HEK293 (cell line): ENCODE data around the gene MMP27.

Experiments
- CTCF ChIA-PET: fragments of 350-600 bp; formaldehyde crosslinking; extraction: SDS; loops from one replicate; lab custom pipeline; 2021; ENCODE audit warnings: antibody characterized with exemption; lab: Yijun Ruan, JAX
- POLR2A ChIA-PET: fragments of 300-600 bp; formaldehyde crosslinking; extraction: SDS; loops from one replicate; lab custom pipeline; 2020; ENCODE audit warnings: antibody characterized with exemption, inconsistent platforms; lab: Yijun Ruan, JAX
- H3K27ac ChIP-seq: fragments of 200-500 bp; sonication (Bioruptor generic); 2 replicates; pipeline ENCODE4 v1.5.1; 2014; ENCODE audit warnings: low read depth, low read length, control low read depth, inconsistent platforms; ENCODE audit errors: extremely low read depth
- H3K36me3 ChIP-seq, 2 experiments: fragments of 200-500 bp in 1 of 2; sonication (Bioruptor generic) in 1 of 2; 1 replicate in 1 of 2; 2 replicates in 1 of 2; pipeline ENCODE4 v1.5.1; 2014 to 2017; ENCODE audit warnings: inconsistent platforms in 2 of 2, low read length in 2 of 2; ENCODE audit not compliant: control insufficient read depth in 2 of 2, insufficient read depth in 1 of 2
- H3K4me1 ChIP-seq: fragments of 200-500 bp; sonication (Bioruptor generic); 2 replicates; pipeline ENCODE4 v1.5.1; 2014; ENCODE audit warnings: mild to moderate bottlenecking, low read length, inconsistent platforms; ENCODE audit not compliant: control insufficient read depth, insufficient read depth
- H3K4me3 ChIP-seq: 2 replicates; pipeline ENCODE4 v1.5.1; 2011; ENCODE audit warnings: low read depth, mild to moderate bottlenecking, control low read depth, low read length, moderate library complexity
- H3K9me3 ChIP-seq: fragments of 200-500 bp; sonication (Bioruptor generic); 2 replicates; pipeline ENCODE4 v1.5.1; 2014; ENCODE audit warnings: low read depth, low read length, inconsistent platforms; ENCODE audit not compliant: control insufficient read depth, insufficient read depth
- BCL6B ChIP-seq: fragments of 450-650 bp; formaldehyde crosslinking; IDR thresholded peaks from 2 replicates; pipeline ENCODE4 v1.5.1; 2017; ENCODE audit warnings: missing biosample characterization, missing genetic modification characterization
- KLF8 ChIP-seq: fragments of 450-650 bp; formaldehyde crosslinking; IDR thresholded peaks from 2 replicates; pipeline ENCODE4 v1.5.1; 2016; ENCODE audit warnings: missing biosample characterization, missing genetic modification characterization
- MZF1 ChIP-seq: fragments of 450-650 bp; formaldehyde crosslinking; IDR thresholded peaks from 2 replicates; pipeline ENCODE4 v1.5.1; 2017; ENCODE audit warnings: missing biosample characterization, missing genetic modification characterization, borderline replicate concordance
- REST ChIP-seq: fragments of 450-650 bp; formaldehyde crosslinking; IDR thresholded peaks from 2 replicates; pipeline ENCODE4 v1.5.1; 2016; ENCODE audit warnings: missing biosample characterization, missing genetic modification characterization
- SCRT2 ChIP-seq: fragments of 450-650 bp; formaldehyde crosslinking; IDR thresholded peaks from 2 replicates; pipeline ENCODE4 v1.5.1; 2016; ENCODE audit warnings: missing biosample characterization, missing genetic modification characterization
- SP2 ChIP-seq: fragments of 450-650 bp; formaldehyde crosslinking; IDR thresholded peaks from 2 replicates; pipeline ENCODE4 v1.5.1; 2016; ENCODE audit warnings: missing biosample characterization, missing genetic modification characterization
- ZFP69B ChIP-seq: fragments of 450-650 bp; formaldehyde crosslinking; IDR thresholded peaks from 2 replicates; pipeline ENCODE4 v1.5.1; 2016; ENCODE audit warnings: missing biosample characterization, missing genetic modification characterization
- ZNF114 ChIP-seq: fragments of 450-650 bp; formaldehyde crosslinking; IDR thresholded peaks from 2 replicates; pipeline ENCODE4 v1.5.0; 2017; ENCODE audit warnings: missing biosample characterization, missing genetic modification characterization
- ZNF175 ChIP-seq: fragments of 450-650 bp; formaldehyde crosslinking; IDR thresholded peaks from 2 replicates; pipeline ENCODE4 v1.5.1; 2016; ENCODE audit warnings: missing biosample characterization, missing genetic modification characterization
- ZNF23 ChIP-seq: fragments of 450-650 bp; formaldehyde crosslinking; IDR thresholded peaks from 2 replicates; pipeline ENCODE4 v1.5.1; 2016; ENCODE audit warnings: missing biosample characterization, missing genetic modification characterization, borderline replicate concordance
- ZNF292 ChIP-seq: fragments of 450-650 bp; formaldehyde crosslinking; IDR thresholded peaks from 2 replicates; pipeline ENCODE4 v1.5.1; 2016; ENCODE audit warnings: low read depth, missing biosample characterization, missing genetic modification characterization, borderline replicate concordance
- ZNF311 ChIP-seq: fragments of 450-650 bp; formaldehyde crosslinking; IDR thresholded peaks from 2 replicates; pipeline ENCODE4 v1.5.1; 2017; ENCODE audit warnings: missing biosample characterization, missing genetic modification characterization, borderline replicate concordance
- ZNF350 ChIP-seq: fragments of 450-650 bp; formaldehyde crosslinking; IDR thresholded peaks from 2 replicates; pipeline ENCODE4 v1.5.0; 2017; ENCODE audit warnings: missing biosample characterization, mild to moderate bottlenecking, missing genetic modification characterization
- ZNF600 ChIP-seq: fragments of 450-650 bp; formaldehyde crosslinking; IDR thresholded peaks from 2 replicates; pipeline ENCODE4 v1.5.1; 2016; ENCODE audit warnings: missing biosample characterization, missing genetic modification characterization
- ZNF843 ChIP-seq: fragments of 450-650 bp; formaldehyde crosslinking; IDR thresholded peaks from 2 replicates; pipeline ENCODE4 v1.5.1; 2016; ENCODE audit warnings: missing biosample characterization, missing genetic modification characterization
- TF ChIP-seq, protein P1 (sequence below): fragments of 450-650 bp; formaldehyde crosslinking; IDR thresholded peaks from 2 replicates; pipeline ENCODE4 v1.5.1; 2016; ENCODE audit warnings: missing biosample characterization, missing genetic modification characterization
- TF ChIP-seq, protein P2 (sequence below): fragments of 450-650 bp; formaldehyde crosslinking; IDR thresholded peaks from 2 replicates; pipeline ENCODE4 v1.5.1; 2016; ENCODE audit warnings: missing biosample characterization, missing genetic modification characterization, borderline replicate concordance

The MMP27 gene

GRCh38 chr11:102727890-102728289 is 22.3 kb upstream of the MMP27 start:
- no peaks in the 10 kb centered on the region for H3K9me3 ChIP-seq
- H3K4me3 ChIP-seq: no peak overlapping the region
- CTCF ChIA-PET: interaction anchor here (1.0 kb wide), 1 partner anchor 9 kb away, joined by 3 read pairs; no protein-coding TSS in a partner anchor
- no peak overlapping the region for H3K27ac ChIP-seq
- POLR2A ChIA-PET: no interaction called here
- no peaks in the 10 kb centered on the region for H3K4me1 ChIP-seq
- TF ChIP-seq SP2 (tag by site-specific recombination) (no peak), ZNF600 (tag by site-specific recombination) (no peak), ZFP69B (tag by site-specific recombination) (no peak), ZNF292 (tag by site-specific recombination) (no peak), MZF1 (tag by site-specific recombination) (no peak), ZNF175 (tag by site-specific recombination) (no peak), ZNF311 (tag by site-specific recombination) (no peak), REST (no peak), KLF8 (tag by site-specific recombination) (no peak), BCL6B (tag by site-specific recombination) (no peak), ZNF23 (tag by site-specific recombination) (no peak)
- TF ChIP-seq, protein P1, sequence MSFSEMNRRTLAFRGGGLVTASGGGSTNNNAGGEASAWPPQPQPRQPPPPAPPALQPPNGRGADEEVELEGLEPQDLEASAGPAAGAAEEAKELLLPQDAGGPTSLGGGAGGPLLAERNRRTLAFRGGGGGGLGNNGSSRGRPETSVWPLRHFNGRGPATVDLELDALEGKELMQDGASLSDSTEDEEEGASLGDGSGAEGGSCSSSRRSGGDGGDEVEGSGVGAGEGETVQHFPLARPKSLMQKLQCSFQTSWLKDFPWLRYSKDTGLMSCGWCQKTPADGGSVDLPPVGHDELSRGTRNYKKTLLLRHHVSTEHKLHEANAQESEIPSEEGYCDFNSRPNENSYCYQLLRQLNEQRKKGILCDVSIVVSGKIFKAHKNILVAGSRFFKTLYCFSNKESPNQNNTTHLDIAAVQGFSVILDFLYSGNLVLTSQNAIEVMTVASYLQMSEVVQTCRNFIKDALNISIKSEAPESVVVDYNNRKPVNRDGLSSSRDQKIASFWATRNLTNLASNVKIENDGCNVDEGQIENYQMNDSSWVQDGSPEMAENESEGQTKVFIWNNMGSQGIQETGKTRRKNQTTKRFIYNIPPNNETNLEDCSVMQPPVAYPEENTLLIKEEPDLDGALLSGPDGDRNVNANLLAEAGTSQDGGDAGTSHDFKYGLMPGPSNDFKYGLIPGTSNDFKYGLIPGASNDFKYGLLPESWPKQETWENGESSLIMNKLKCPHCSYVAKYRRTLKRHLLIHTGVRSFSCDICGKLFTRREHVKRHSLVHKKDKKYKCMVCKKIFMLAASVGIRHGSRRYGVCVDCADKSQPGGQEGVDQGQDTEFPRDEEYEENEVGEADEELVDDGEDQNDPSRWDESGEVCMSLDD: no peak
- TF ChIP-seq, all 188 proteins: peak for 0
- no peaks in the 10 kb centered on the region for H3K36me3 ChIP-seq

GRCh38 chr11:102724904-102725500 is 19.4 kb upstream of the MMP27 start, which contains the start of gene MMP8:
MMP8 (minus strand) TSS chr11:102724954; CDS start chr11:102724855, 99 bp downstream.
- H3K9me3 ChIP-seq: no peaks in the 10 kb centered on the region
- no peaks in the 10 kb centered on the region for H3K36me3 ChIP-seq
- POLR2A ChIA-PET: no interaction called here
- no peak within 1 kb of the TSS for H3K27ac ChIP-seq
- CTCF ChIA-PET: interaction anchor here (0.6 kb wide), 1 partner anchor 218 kb away, joined by 3 read pairs; no protein-coding TSS in a partner anchor
- H3K4me1 ChIP-seq: no peaks in the 10 kb centered on the region
- TF ChIP-seq, protein P2, sequence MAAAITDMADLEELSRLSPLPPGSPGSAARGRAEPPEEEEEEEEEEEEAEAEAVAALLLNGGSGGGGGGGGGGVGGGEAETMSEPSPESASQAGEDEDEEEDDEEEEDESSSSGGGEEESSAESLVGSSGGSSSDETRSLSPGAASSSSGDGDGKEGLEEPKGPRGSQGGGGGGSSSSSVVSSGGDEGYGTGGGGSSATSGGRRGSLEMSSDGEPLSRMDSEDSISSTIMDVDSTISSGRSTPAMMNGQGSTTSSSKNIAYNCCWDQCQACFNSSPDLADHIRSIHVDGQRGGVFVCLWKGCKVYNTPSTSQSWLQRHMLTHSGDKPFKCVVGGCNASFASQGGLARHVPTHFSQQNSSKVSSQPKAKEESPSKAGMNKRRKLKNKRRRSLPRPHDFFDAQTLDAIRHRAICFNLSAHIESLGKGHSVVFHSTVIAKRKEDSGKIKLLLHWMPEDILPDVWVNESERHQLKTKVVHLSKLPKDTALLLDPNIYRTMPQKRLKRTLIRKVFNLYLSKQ (tag by site-specific recombination): no peak
- no peak for TF ChIP-seq ZNF114 (tag by site-specific recombination)
- no peak for TF ChIP-seq ZNF843
- TF ChIP-seq SCRT2 (tag by site-specific recombination): no peak
- TF ChIP-seq ZNF350 (tag by site-specific recombination): no peak
- TF ChIP-seq, protein P1: no peak
- no peak within 1 kb of the TSS for H3K4me3 ChIP-seq
